GM23248 (cell line): ENCODE measurements around the gene OMP. TPM values are rescaled to one million over a fixed set of nuclear protein-coding genes. Genes with fewer than 3 reads are reported as not detected.

Experiments used
- DNase-seq: peaks from one replicate; pipeline ENCODE4 v3.0.0-alpha.2; 2015
- H2AFZ ChIP-seq: fragments of 200-600 bp; sonication (generic); 2 replicates; pipeline ENCODE4 v1.6.1; 2016; ENCODE audit warnings: antibody characterized with exemption
- H3F3A ChIP-seq: fragments of 200-600 bp; sonication (generic); 2 replicates; pipeline ENCODE4 v1.6.1; 2016; ENCODE audit warnings: mild to moderate bottlenecking, antibody characterized with exemption, mixed run types; ENCODE audit not compliant: insufficient read depth
- H3K27ac ChIP-seq: fragments of 200-600 bp; sonication (generic); 2 replicates; pipeline ENCODE4 v1.5.1; 2016; ENCODE audit warnings: mild to moderate bottlenecking
- H3K27me3 ChIP-seq: fragments of 200-600 bp; sonication (generic); replicated peaks from 2 replicates; pipeline ENCODE4 v1.6.1; 2016; ENCODE audit warnings: mild to moderate bottlenecking; ENCODE audit not compliant: insufficient read depth
- H3K36me3 ChIP-seq: fragments of 200-600 bp; sonication (generic); 2 replicates; pipeline ENCODE4 v1.6.1; 2016; ENCODE audit warnings: low read depth, mild to moderate bottlenecking
- H3K4me1 ChIP-seq: fragments of 200-600 bp; sonication (generic); 2 replicates; pipeline ENCODE4 v1.6.1; 2016; ENCODE audit warnings: mild to moderate bottlenecking; ENCODE audit not compliant: insufficient read depth
- H3K4me2 ChIP-seq: fragments of 200-600 bp; sonication (generic); one replicate; pipeline ENCODE4 v1.6.1; 2016; ENCODE audit warnings: mild to moderate bottlenecking; ENCODE audit not compliant: unreplicated experiment
- H3K4me3 ChIP-seq: fragments of 200-600 bp; sonication (generic); 2 replicates; pipeline ENCODE4 v1.5.1; 2016; ENCODE audit warnings: mild to moderate bottlenecking
- H3K79me2 ChIP-seq: fragments of 200-600 bp; sonication (generic); 2 replicates; pipeline ENCODE4 v1.6.1; 2016; ENCODE audit warnings: mild to moderate bottlenecking; ENCODE audit not compliant: insufficient read depth
- H3K9ac ChIP-seq: fragments of 200-600 bp; sonication (generic); 2 replicates; pipeline ENCODE4 v1.6.1; 2016; ENCODE audit warnings: mild to moderate bottlenecking
- H3K9me2 ChIP-seq: fragments of 200-600 bp; sonication (generic); 2 replicates; pipeline ENCODE4 v1.6.1; 2016; ENCODE audit warnings: mixed run types, mild to moderate bottlenecking, moderate library complexity; ENCODE audit not compliant: insufficient read depth
- H3K9me3 ChIP-seq: fragments of 200-600 bp; sonication (generic); one replicate; pipeline ENCODE4 v1.6.1; 2017; ENCODE audit warnings: low read depth
- H4K20me1 ChIP-seq: fragments of 200-600 bp; sonication (generic); 2 replicates; pipeline ENCODE4 v1.6.0; 2016; ENCODE audit not compliant: insufficient read depth
- EZH2 ChIP-seq: fragments of 200-600 bp; sonication (generic); IDR thresholded peaks from 2 replicates; pipeline ENCODE4 v1.6.1; 2018; ENCODE audit warnings: antibody characterized with exemption, mild to moderate bottlenecking; ENCODE audit not compliant: insufficient read depth, poor library complexity, severe bottlenecking
- EZH2phosphoT487 ChIP-seq: fragments of 200-600 bp; sonication (generic); IDR thresholded peaks from 2 replicates; pipeline ENCODE4 v1.6.1; 2018; ENCODE audit warnings: antibody characterized with exemption, moderate library complexity, mild to moderate bottlenecking, low read depth; ENCODE audit not compliant: insufficient read depth
- WGBS, 2 experiments: methylation state at CpG; one replicate each; pipeline ENCODE4 v1.1.6; 2015 to 2017; ENCODE audit warnings: low lambda C conversion rate in 2 of 2, low coverage in 1 of 2; ENCODE audit errors: missing lambda C conversion rate in 2 of 2; 5-methylcytosine and 5-hydroxymethylcytosine counted together
- in situ Hi-C: fragments of 300-500 bp; cut with MboI; formaldehyde crosslinking; loops from 2 replicates; pipeline ENCODE4 v1.15.0; 2020
- polyA plus RNA-seq: library from polyadenylated mRNA; unstranded; fragments of >200 nt; fragmentation: Nextera tagmentation; extraction: Ambion mirVana; gene quantifications from 2 replicates; pipeline ENCODE4 v1.2.1, GENCODE V29; 2016
- total RNA-seq: library from RNA; depleted of rRNA; stranded (reverse); fragments of >200 nt; shearing (Covaris generic); gene quantifications from 2 replicates; pipeline ENCODE4 v1.2.3, GENCODE V29; 2014

OMP gene
- total and polyA plus RNA-seq, 2 experiments from 2014 or later: not detected

GRCh38 chr11:77125695-77126094 is 23.1 kb downstream of the OMP start:
- no peaks in the 10 kb centered on the region for H3F3A ChIP-seq
- no peaks in the 10 kb centered on the region for H4K20me1 ChIP-seq
- in situ Hi-C loops: loop anchor here (10.0 kb wide), 1 partner anchor 429 kb away; no protein-coding TSS in a partner anchor
- no peaks in the 10 kb centered on the region for H3K9me3 ChIP-seq
- no peak overlapping the region for H2AFZ ChIP-seq
- H3K9me2 ChIP-seq: no peaks in the 10 kb centered on the region
- H3K4me1 ChIP-seq: peaks cover 4% of the 10 kb centered on the region; the same call in 1 of the 2 replicates
- no peak overlapping the region for H3K27ac ChIP-seq
- WGBS, 2 experiments: 88 to 92% methylated on average over 4 of the region's 4 CpGs
- H3K9ac ChIP-seq: no peak overlapping the region
- H3K4me2 ChIP-seq: no peak overlapping the region
- no peak for DNase-seq
- TF ChIP-seq EZH2: no peak
- no peak for TF ChIP-seq EZH2phosphoT487
- no peaks in the 10 kb centered on the region for H3K79me2 ChIP-seq
- no peaks in the 10 kb centered on the region for H3K27me3 ChIP-seq
- H3K36me3 ChIP-seq: no peaks in the 10 kb centered on the region
- no peak overlapping the region for H3K4me3 ChIP-seq

- Histone ChIP-seq H3K36me3 (no peaks in the 10 kb centered on the region), H3K9ac (no peak overlapping the region), H3K9me2 (no peaks in the 10 kb centered on the region), H4K20me1 (no peaks in the 10 kb centered on the region), H3K4me2 (no peak overlapping the region), H3F3A (no peaks in the 10 kb centered on the region), H3K9me3 (no peaks in the 10 kb centered on the region), H3K4me3 (no peak overlapping the region), H2AFZ (no peak overlapping the region), H3K4me1 (peaks cover 4% of the 10 kb centered on the region; the same call in 1 of the 2 replicates), H3K27ac (no peak overlapping the region), H3K27me3 (no peaks in the 10 kb centered on the region), H3K79me2 (no peaks in the 10 kb centered on the region)
- in situ Hi-C loops: loop anchor here (10.0 kb wide), 1 partner anchor 429 kb away; no protein-coding TSS in a partner anchor
- no peak for DNase-seq
- TF ChIP-seq EZH2 (no peak), EZH2phosphoT487 (no peak)
- WGBS, 2 experiments: 61 to 63% methylated on average over 17 of the region's 17 CpGs
These were observed 23.6 kb downstream of the OMP start for GRCh38 chr11:77126156-77126775.

- peak overlapping the region; percentile 86 for H3K4me2 ChIP-seq
- H3K9ac ChIP-seq: peak overlapping the region; percentile 22
- H3K9me2 ChIP-seq: no peaks in the 10 kb centered on the region
- no peaks in the 10 kb centered on the region for H3K27me3 ChIP-seq
- TF ChIP-seq EZH2phosphoT487: no peak
- no peak for TF ChIP-seq EZH2
- WGBS, 2 experiments: 9 to 22% methylated on average over 8 to 10 of the region's 10 CpGs
- H3K36me3 ChIP-seq: no peaks in the 10 kb centered on the region
- H3K9me3 ChIP-seq: no peaks in the 10 kb centered on the region
- peaks cover 4% of the 10 kb centered on the region; the same call in 1 of the 2 replicates for H3K4me1 ChIP-seq
- in situ Hi-C loops: loop anchor here (10.0 kb wide), 1 partner anchor 428 kb away; no protein-coding TSS in a partner anchor
- H3K27ac ChIP-seq: no peak overlapping the region
- no peaks in the 10 kb centered on the region for H3F3A ChIP-seq
- no peaks in the 10 kb centered on the region for H4K20me1 ChIP-seq
- peak overlapping the region; percentile 73 for H3K4me3 ChIP-seq
- H3K79me2 ChIP-seq: no peaks in the 10 kb centered on the region
- DNase-seq: no peak
- H2AFZ ChIP-seq: peak overlapping the region; percentile 76; the same call in 1 of the 2 replicates
These were observed 24.2 kb downstream of the OMP start for GRCh38 chr11:77126861-77127234.

- WGBS, 2 experiments: 1 to 2% methylated on average over 20 to 27 of the region's 27 CpGs
- peak overlapping the region; percentile 22 for H3K9ac ChIP-seq
- DNase-seq: peak; percentile 76
- H3K27me3 ChIP-seq: no peaks in the 10 kb centered on the region
- no peaks in the 10 kb centered on the region for H3F3A ChIP-seq
- no peak for TF ChIP-seq EZH2phosphoT487
- TF ChIP-seq EZH2: no peak
- H3K4me2 ChIP-seq: peak overlapping the region; percentile 86
- no peaks in the 10 kb centered on the region for H3K9me2 ChIP-seq
- H3K27ac ChIP-seq: no peak overlapping the region
- peak overlapping the region; percentile 73 for H3K4me3 ChIP-seq
- peak overlapping the region; percentile 76 for H2AFZ ChIP-seq
- no peaks in the 10 kb centered on the region for H3K9me3 ChIP-seq
- in situ Hi-C loops: loop anchor here (10.0 kb wide), 1 partner anchor 427 kb away; no protein-coding TSS in a partner anchor
- H3K79me2 ChIP-seq: no peaks in the 10 kb centered on the region
- H3K36me3 ChIP-seq: no peaks in the 10 kb centered on the region
- H4K20me1 ChIP-seq: no peaks in the 10 kb centered on the region
- H3K4me1 ChIP-seq: peaks cover 4% of the 10 kb centered on the region; the same call in 1 of the 2 replicates
These were observed 24.7 kb downstream of the OMP start for GRCh38 chr11:77127235-77127911.
